ENCODE data around the gene HCN1. TPM values are rescaled to one million over a fixed set of nuclear protein-coding genes. Genes with fewer than 3 reads are reported as not detected.

The HCN1 gene
- total RNA-seq, 2 donors from 2014 or later = 5.9 to 10.8 TPM

DNA sequence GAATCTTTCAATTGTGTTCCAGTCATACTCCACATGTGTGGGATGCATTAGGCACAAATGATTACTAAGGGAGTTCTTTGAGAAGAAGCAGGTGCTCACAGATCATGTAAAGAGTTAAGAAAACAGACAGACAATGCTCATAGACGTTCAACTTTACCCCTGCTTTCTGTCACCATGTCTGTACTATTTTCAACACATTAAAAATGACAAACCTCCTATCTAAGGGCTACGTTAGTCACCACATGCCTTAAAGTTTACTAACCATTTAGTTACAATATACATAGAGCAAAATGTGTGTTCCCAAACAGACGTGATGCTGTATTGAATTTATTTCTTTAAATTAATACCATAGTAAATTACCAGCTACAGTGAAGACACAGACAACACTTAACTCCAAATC is 435.9 kb downstream of the HCN1 start:
- Histone ChIP-seq H3K9ac (ENCODE audit: extremely low read depth, low read length, poor library complexity, severe bottlenecking) (no peak overlapping the region), H3K27me3 (ENCODE audit: control insufficient read depth, insufficient read depth, low read length, poor library complexity, severe bottlenecking) (no peaks in the 10 kb centered on the region), H3K27ac (ENCODE audit: low read depth, low read length) (no peak overlapping the region), H3K9me3 (ENCODE audit: control insufficient read depth, low read length) (no peaks in the 10 kb centered on the region), H3K4me3 (ENCODE audit: low read length) (no peak overlapping the region), H3K36me3 (ENCODE audit: control insufficient read depth, insufficient read depth, low read length) (no peaks in the 10 kb centered on the region), H3K4me1 (ENCODE audit: control insufficient read depth, insufficient read depth, low read length) (no peaks in the 10 kb centered on the region)
- Mint-ChIP-seq H3K4me3 (no peak overlapping the region), H3K27me3 (ENCODE audit: insufficient read depth) (no peaks in the 10 kb centered on the region), H3K27ac (no peak overlapping the region), H3K4me1 (no peaks in the 10 kb centered on the region), H3K9me3 (peaks cover 1% of the 10 kb centered on the region), H3K36me3 (ENCODE audit: low read depth) (peaks cover 8% of the 10 kb centered on the region)
- no peak for DNase-seq
- TF ChIP-seq, protein P1, sequence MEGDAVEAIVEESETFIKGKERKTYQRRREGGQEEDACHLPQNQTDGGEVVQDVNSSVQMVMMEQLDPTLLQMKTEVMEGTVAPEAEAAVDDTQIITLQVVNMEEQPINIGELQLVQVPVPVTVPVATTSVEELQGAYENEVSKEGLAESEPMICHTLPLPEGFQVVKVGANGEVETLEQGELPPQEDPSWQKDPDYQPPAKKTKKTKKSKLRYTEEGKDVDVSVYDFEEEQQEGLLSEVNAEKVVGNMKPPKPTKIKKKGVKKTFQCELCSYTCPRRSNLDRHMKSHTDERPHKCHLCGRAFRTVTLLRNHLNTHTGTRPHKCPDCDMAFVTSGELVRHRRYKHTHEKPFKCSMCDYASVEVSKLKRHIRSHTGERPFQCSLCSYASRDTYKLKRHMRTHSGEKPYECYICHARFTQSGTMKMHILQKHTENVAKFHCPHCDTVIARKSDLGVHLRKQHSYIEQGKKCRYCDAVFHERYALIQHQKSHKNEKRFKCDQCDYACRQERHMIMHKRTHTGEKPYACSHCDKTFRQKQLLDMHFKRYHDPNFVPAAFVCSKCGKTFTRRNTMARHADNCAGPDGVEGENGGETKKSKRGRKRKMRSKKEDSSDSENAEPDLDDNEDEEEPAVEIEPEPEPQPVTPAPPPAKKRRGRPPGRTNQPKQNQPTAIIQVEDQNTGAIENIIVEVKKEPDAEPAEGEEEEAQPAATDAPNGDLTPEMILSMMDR (conservative IDR thresholded peaks at IDR 0.05) = no peak
- 83 to 93% methylated on average over 2 to 3 of the region's 3 CpGs for WGBS, 2 experiments (ENCODE audit: insufficient coverage in 1 of 2, insufficient read length in 1 of 2)

DNA sequence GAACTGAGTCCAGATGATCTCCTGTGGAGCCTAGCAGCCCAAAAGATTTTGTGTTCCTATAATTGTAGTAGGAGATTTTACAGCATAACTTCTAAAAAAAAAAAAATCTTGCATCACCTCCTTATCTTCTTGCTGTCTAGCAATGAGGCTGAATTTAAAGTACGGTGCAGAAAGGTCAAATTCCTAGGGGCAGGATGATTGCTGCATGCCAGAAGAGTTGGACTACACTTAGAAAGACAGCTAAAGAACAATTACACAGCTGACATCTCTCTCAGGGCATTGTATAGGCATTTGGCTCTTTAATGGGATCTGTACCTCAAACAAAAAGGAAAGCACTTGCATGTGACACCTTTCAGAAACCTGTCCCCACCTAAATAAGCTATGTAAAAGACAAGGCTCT is 443.2 kb downstream of the HCN1 start:
- Mint-ChIP-seq H3K9me3 (peaks cover 18% of the 10 kb centered on the region), H3K27me3 (ENCODE audit: insufficient read depth) (no peaks in the 10 kb centered on the region), H3K4me3 (no peak overlapping the region), H3K4me1 (peaks cover 2% of the 10 kb centered on the region), H3K27ac (no peak overlapping the region), H3K36me3 (ENCODE audit: low read depth) (no peaks in the 10 kb centered on the region)
- Histone ChIP-seq H3K27me3 (ENCODE audit: control insufficient read depth, insufficient read depth, low read length, poor library complexity, severe bottlenecking) (no peaks in the 10 kb centered on the region), H3K4me1 (ENCODE audit: control insufficient read depth, insufficient read depth, low read length) (no peaks in the 10 kb centered on the region), H3K9me3 (ENCODE audit: control insufficient read depth, low read length) (peaks cover 19% of the 10 kb centered on the region), H3K4me3 (ENCODE audit: low read length) (no peak overlapping the region), H3K9ac (ENCODE audit: extremely low read depth, low read length, poor library complexity, severe bottlenecking) (no peak overlapping the region), H3K36me3 (ENCODE audit: control insufficient read depth, insufficient read depth, low read length) (no peaks in the 10 kb centered on the region), H3K27ac (ENCODE audit: low read depth, low read length) (peak overlapping the region; percentile 24)
- TF ChIP-seq, protein P1 (conservative IDR thresholded peaks at IDR 0.05) = no peak
- no peak for DNase-seq
- 88% methylated on average over 1 of the region's 1 CpG; no CpG with 5 or more reads in 1 of the 2 experiments for WGBS, 2 experiments (ENCODE audit: insufficient coverage in 1 of 2, insufficient read length in 1 of 2)

DNA sequence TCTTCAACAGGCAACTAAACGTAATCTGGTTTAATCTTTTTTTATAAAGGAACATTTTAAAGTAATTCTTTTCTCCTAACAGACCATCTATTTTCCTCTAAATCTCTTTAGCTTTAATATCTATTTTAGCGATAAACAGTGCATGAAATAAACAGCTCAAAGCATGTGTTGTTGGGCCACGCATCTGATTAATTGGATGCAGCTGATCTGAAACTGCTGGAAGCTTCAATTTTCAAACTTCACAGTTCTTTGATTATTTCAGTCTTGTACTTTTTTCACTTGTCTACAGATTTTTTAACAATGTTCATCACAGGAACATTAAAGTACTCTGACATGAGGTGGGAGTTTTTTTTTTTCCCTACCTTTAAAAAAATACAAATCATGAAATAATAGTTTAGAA is 443.6 kb downstream of the HCN1 start:
- peak overlapping the region; percentile 24 for H3K27ac ChIP-seq (ENCODE audit: low read depth, low read length)
- Mint-ChIP-seq H3K27ac (no peak overlapping the region), H3K4me3 (no peak overlapping the region), H3K4me1 (peaks cover 2% of the 10 kb centered on the region), H3K27me3 (ENCODE audit: insufficient read depth) (no peaks in the 10 kb centered on the region), H3K9me3 (peaks cover 18% of the 10 kb centered on the region), H3K36me3 (ENCODE audit: low read depth) (no peaks in the 10 kb centered on the region)
- TF ChIP-seq, protein P1 (conservative IDR thresholded peaks at IDR 0.05) = no peak
- H3K4me3 ChIP-seq (ENCODE audit: low read length) = no peak overlapping the region
- H3K9me3 ChIP-seq (ENCODE audit: control insufficient read depth, low read length) = peaks cover 19% of the 10 kb centered on the region
- H3K27me3 ChIP-seq (ENCODE audit: control insufficient read depth, insufficient read depth, low read length, poor library complexity, severe bottlenecking) = no peaks in the 10 kb centered on the region
- no peak for DNase-seq
- no peak overlapping the region for H3K9ac ChIP-seq (ENCODE audit: extremely low read depth, low read length, poor library complexity, severe bottlenecking)
- no peaks in the 10 kb centered on the region for H3K4me1 ChIP-seq (ENCODE audit: control insufficient read depth, insufficient read depth, low read length)
- H3K36me3 ChIP-seq (ENCODE audit: control insufficient read depth, insufficient read depth, low read length) = no peaks in the 10 kb centered on the region
- WGBS, 2 experiments (ENCODE audit: insufficient coverage in 1 of 2, insufficient read length in 1 of 2) = 92 to 100% methylated on average over 1 to 3 of the region's 3 CpGs
